Activated T-helper 1 cell treated with anti-CD3 and anti-CD28 coated beads, Interleukin-12 subunit alpha, Interleukin-12 subunit beta, Interleukin-2, Interleukin-4 antibody, amounts not matched to agents 30 ng/mL and 10 ng/mL and 1 ng/mL, durations not matched to agents 14 hours and 24 hours and 36 hours (primary cell): ENCODE measurements around the gene DMGDH. TPM values are rescaled to one million over a fixed set of nuclear protein-coding genes. Genes with fewer than 3 reads are reported as not detected.

Experiments
- total RNA-seq: library from RNA; stranded (reverse); gene quantifications from 2 replicates; pipeline ENCODE4 v1.2.3, GENCODE V29; 2022

Gene DMGDH
- total RNA-seq, 1 donor from 2014 or later: not detected

Other genes starting within 250 kb of the DMGDH start
- gene ARSB, start 84.4 kb downstream of the DMGDH start, total RNA-seq: 11.3 and 13.8 TPM in 2 replicates
- gene BHMT2, start 93 bp upstream of the DMGDH start, total RNA-seq: not detected in 2 replicates
- not detected in 2 replicates for gene BHMT, start 42.1 kb upstream of the DMGDH start, total RNA-seq
- 5.5 and 5.9 TPM in 2 replicates for gene JMY, start 166.5 kb upstream of the DMGDH start, total RNA-seq